Osteocyte (in vitro differentiated cells): ENCODE results near the gene GDF7. TPM values are rescaled to one million over a fixed set of nuclear protein-coding genes. Genes with fewer than 3 reads are reported as not detected.
A peak's percentile ranks its signal among the peaks of the same experiment; 100 is the strongest.

Experiments
- DNase-seq: peaks from one replicate; pipeline ENCODE4 v3.0.0; 2021; ENCODE audit warnings: mixed read lengths; ENCODE audit not compliant: unreplicated experiment; ENCODE audit errors: extremely low spot score
- H3K27ac Mint-ChIP-seq: one replicate; pipeline ENCODE4 v1.8.0; 2021; ENCODE audit warnings: mild to moderate bottlenecking, mixed read lengths; ENCODE audit not compliant: unreplicated experiment
- H3K27me3 Mint-ChIP-seq: one replicate; pipeline ENCODE4 v1.8.0; 2021; ENCODE audit warnings: mixed read lengths; ENCODE audit not compliant: unreplicated experiment
- H3K36me3 Mint-ChIP-seq: one replicate; pipeline ENCODE4 v1.8.0; 2021; ENCODE audit warnings: mixed read lengths; ENCODE audit not compliant: unreplicated experiment
- H3K4me1 Mint-ChIP-seq: one replicate; pipeline ENCODE4 v1.8.0; 2021; ENCODE audit warnings: mixed read lengths; ENCODE audit not compliant: unreplicated experiment
- H3K4me3 Mint-ChIP-seq: one replicate; pipeline ENCODE4 v1.8.0; 2021; ENCODE audit warnings: mild to moderate bottlenecking, moderate library complexity, mixed read lengths; ENCODE audit not compliant: unreplicated experiment
- H3K9me3 Mint-ChIP-seq: one replicate; pipeline ENCODE4 v1.8.0; 2021; ENCODE audit warnings: mixed read lengths; ENCODE audit not compliant: unreplicated experiment
- total RNA-seq: library from RNA; stranded (reverse); gene quantifications from 2 replicates; pipeline ENCODE4 v1.2.1, GENCODE V29; 2021
- TF ChIP-seq, protein P1 (sequence below): fragments of 200-600 bp; sonication (generic); IDR thresholded peaks from 2 replicates; pipeline ENCODE4 v1.5.0; 2021; ENCODE audit warnings: antibody characterized with exemption, mild to moderate bottlenecking, moderate library complexity

The GDF7 gene
- total RNA-seq, 1 donor from 2014 or later, result 10.1 TPM

DNA sequence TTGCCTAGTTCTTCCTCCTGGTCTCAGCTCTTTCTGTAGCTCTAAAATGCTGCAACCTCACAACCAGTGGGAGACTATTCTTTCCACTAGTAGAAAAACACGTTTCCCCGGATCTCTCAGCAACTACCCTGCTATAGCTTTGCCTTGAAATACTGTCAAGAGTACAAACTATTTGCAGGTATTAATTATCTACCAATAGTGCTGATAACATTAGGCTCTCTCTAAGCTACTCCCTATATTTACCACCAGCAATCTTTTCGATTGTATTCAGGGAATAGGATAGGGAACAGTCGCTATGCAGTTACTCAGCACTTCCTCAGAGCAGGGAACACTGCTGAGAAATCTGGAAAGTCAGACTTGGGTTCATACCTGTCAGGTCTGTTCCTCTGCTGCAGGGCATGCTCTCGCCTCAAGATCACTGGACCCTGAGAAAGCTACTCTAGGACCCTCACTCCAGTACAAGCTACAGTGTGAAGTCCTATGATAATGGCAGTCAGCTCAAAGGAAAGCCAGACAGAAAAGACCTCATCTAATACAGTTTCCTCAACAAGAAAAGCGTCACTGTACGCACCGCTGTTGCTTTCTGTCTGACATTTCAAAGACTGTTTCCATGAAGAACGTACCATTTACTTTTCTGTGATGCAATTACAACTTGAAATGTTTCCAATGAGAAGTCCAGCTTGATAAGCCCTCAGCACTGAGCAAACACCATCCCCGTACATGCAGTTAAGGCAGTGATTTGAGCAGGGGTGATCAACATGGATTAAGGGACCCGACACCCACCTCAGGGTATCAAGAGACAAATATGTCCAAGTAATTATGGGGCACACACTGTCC lies 22.7 kb downstream of the GDF7 start:
- Mint-ChIP-seq H3K4me1 (no peaks in the 10 kb centered on the region), H3K27ac (no peak overlapping the region), H3K4me3 (no peak overlapping the region), H3K27me3 (no peaks in the 10 kb centered on the region), H3K36me3 (peaks cover 37% of the 10 kb centered on the region), H3K9me3 (no peaks in the 10 kb centered on the region)
- TF ChIP-seq, protein P1, sequence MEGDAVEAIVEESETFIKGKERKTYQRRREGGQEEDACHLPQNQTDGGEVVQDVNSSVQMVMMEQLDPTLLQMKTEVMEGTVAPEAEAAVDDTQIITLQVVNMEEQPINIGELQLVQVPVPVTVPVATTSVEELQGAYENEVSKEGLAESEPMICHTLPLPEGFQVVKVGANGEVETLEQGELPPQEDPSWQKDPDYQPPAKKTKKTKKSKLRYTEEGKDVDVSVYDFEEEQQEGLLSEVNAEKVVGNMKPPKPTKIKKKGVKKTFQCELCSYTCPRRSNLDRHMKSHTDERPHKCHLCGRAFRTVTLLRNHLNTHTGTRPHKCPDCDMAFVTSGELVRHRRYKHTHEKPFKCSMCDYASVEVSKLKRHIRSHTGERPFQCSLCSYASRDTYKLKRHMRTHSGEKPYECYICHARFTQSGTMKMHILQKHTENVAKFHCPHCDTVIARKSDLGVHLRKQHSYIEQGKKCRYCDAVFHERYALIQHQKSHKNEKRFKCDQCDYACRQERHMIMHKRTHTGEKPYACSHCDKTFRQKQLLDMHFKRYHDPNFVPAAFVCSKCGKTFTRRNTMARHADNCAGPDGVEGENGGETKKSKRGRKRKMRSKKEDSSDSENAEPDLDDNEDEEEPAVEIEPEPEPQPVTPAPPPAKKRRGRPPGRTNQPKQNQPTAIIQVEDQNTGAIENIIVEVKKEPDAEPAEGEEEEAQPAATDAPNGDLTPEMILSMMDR, result no peak
- DNase-seq, result no peak

DNA sequence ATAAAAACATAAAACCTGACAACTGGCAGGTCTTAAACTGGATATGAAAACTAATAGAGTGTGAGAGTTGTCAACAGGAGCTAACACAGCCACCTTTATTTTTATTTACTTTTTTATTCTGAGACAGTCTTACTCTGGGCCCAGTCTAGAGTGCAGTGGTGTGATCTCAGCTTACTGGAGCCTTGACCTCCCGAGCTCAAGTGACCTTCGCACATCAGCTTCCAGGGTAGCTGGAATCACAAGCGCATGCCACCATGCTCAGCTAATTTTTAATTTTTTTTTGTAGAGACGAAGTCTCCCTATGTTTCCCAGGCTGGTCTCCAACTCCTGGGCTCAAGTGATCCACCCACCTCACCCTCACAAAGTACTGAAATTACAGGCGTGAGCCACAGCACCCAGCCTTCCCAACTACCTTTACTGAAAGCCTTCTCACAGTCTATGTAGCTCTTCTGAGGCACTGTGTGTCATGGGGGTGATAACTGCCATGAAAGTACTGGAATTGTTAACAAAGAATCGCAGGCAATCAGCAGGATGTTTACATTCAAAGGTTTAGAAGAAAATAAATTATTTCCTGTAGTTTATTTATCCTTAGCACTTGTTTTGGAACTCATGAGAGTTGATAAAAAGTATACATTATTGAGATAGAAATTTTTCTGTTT lies 24.3 kb downstream of the GDF7 start:
- no peaks in the 10 kb centered on the region for H3K4me1 Mint-ChIP-seq
- H3K27ac Mint-ChIP-seq, result no peak overlapping the region
- TF ChIP-seq, protein P1, result no peak
- H3K4me3 Mint-ChIP-seq, result no peak overlapping the region
- no peaks in the 10 kb centered on the region for H3K27me3 Mint-ChIP-seq
- peaks cover 27% of the 10 kb centered on the region for H3K36me3 Mint-ChIP-seq
- H3K9me3 Mint-ChIP-seq, result no peaks in the 10 kb centered on the region
- DNase-seq, result no peak

DNA sequence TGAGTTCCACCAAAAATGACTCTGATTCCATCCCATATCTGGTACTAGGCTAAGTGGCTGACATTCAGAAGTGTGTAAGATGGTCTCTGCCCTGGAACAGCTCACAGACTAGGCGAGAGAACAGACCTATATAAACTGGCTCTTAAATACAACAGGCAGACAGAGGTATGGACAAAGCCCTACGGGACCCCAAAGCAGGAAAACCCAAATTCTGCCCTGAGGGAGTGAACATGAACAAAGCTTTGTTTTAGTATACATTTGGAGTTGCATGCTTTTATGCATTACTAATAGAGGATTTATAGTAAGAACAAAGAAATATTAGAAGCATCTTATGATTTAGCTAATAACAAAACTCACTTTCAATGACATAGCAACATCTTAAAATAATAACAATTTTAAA lies 25.1 kb downstream of the GDF7 start:
- H3K36me3 Mint-ChIP-seq, result peaks cover 22% of the 10 kb centered on the region
- H3K27ac Mint-ChIP-seq, result peak overlapping the region; percentile 18
- no peak overlapping the region for H3K4me3 Mint-ChIP-seq
- TF ChIP-seq, protein P1, result no peak
- H3K9me3 Mint-ChIP-seq, result no peaks in the 10 kb centered on the region
- H3K4me1 Mint-ChIP-seq, result no peaks in the 10 kb centered on the region
- no peaks in the 10 kb centered on the region for H3K27me3 Mint-ChIP-seq
- DNase-seq, result no peak

DNA sequence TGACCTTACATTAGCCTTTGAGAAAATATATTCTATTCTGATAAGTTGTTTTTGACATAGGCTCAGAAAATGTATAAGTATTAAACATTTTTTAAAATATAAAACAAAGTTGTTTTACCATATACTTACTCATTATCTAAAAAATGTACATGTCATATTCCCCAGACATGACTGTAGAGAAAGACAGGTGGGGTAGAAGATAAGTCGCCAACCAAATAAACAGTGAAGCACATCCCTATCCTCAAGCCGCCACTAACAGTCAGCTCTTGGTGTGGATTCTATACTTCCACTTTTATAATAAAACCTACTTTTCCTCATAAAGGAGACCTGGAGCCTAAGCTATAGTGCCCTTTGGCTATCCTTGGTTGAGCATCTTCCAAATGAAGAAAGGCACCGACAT lies 26.4 kb downstream of the GDF7 start:
- Mint-ChIP-seq H3K27me3 (no peaks in the 10 kb centered on the region), H3K36me3 (peaks cover 15% of the 10 kb centered on the region), H3K4me1 (peaks cover 4% of the 10 kb centered on the region), H3K27ac (no peak overlapping the region), H3K4me3 (no peak overlapping the region), H3K9me3 (no peaks in the 10 kb centered on the region)
- TF ChIP-seq, protein P1, result no peak
- no peak for DNase-seq

DNA sequence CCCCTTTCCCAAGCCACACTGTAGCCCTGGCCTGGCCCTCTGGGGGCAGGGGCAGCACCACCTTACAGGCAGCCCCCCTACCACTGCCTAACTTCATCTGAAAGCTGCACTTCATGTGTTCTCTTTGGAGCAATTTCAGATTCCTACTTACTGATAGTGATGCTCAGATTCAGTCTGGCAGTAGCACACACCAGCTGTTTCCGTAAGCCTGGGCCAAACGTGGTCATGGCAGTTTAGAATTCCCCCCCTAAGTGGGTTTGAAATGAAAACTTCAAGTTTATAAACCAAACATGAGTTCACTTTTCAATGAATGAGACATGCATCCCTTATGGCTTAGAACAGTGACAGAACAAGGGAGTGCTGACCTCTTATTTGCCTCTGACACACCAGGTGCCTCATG lies 29.4 kb downstream of the GDF7 start:
- H3K9me3 Mint-ChIP-seq, result no peaks in the 10 kb centered on the region
- H3K4me1 Mint-ChIP-seq, result peaks cover 31% of the 10 kb centered on the region
- TF ChIP-seq, protein P1, result no peak
- DNase-seq, result no peak
- H3K27me3 Mint-ChIP-seq, result no peaks in the 10 kb centered on the region
- H3K4me3 Mint-ChIP-seq, result no peak overlapping the region
- H3K27ac Mint-ChIP-seq, result no peak overlapping the region
- H3K36me3 Mint-ChIP-seq, result peaks cover 10% of the 10 kb centered on the region
